Choroid plexus epithelial cell (primary cell): ENCODE data around the gene FRY.

Experiments used
- DNase-seq: peaks from one replicate; pipeline ENCODE4 v3.0.0-alpha.2; 2010; ENCODE audit warnings: low read depth
- H3K4me3 ChIP-seq: 2 replicates; pipeline ENCODE4 v1.5.1; 2011; ENCODE audit warnings: low read depth, mild to moderate bottlenecking, control low read depth, low read length, moderate library complexity
- CTCF ChIP-seq: conservative IDR thresholded peaks from 2 replicates; pipeline ENCODE4 v1.5.1; 2011; ENCODE audit warnings: low read depth, mild to moderate bottlenecking, control low read depth, inconsistent platforms, low read length, moderate library complexity

FRY gene

GRCh38 chr13:32305646-32306045, 274.1 kb downstream of the FRY start:
- TF ChIP-seq CTCF = no peak
- DNase-seq = no peak
- H3K4me3 ChIP-seq = no peak overlapping the region

- DNase-seq = peak; percentile 17
- TF ChIP-seq CTCF = no peak
- H3K4me3 ChIP-seq = peak overlapping the region; percentile 19
Observed at GRCh38 chr13:32309312-32310133, 277.9 kb downstream of the FRY start.

- H3K4me3 ChIP-seq = peak overlapping the region; percentile 19
Observed at GRCh38 chr13:32310134-32310706, 278.6 kb downstream of the FRY start.

GRCh38 chr13:32311188-32311897, 279.8 kb downstream of the FRY start:
- DNase-seq = no peak
- TF ChIP-seq CTCF = no peak

More at GRCh38 chr13:32310134-32310706, 278.6 kb downstream of the FRY start:
- peak; percentile 73 for TF ChIP-seq CTCF
- DNase-seq = peak; percentile 85

GRCh38 chr13:32314271-32315237, 283.0 kb downstream of the FRY start:
- DNase-seq = peak; percentile 81
- H3K4me3 ChIP-seq = peak overlapping the region; percentile 75
- TF ChIP-seq CTCF = no peak

More at GRCh38 chr13:32311188-32311897, 279.8 kb downstream of the FRY start:
- no peak overlapping the region for H3K4me3 ChIP-seq
